Activated naive CD8-positive, alpha-beta T cell (primary cell): ENCODE measurements around the gene WARS2.
"Not testable (repeated sequence)": the region's sequence is repeated elsewhere in the genome, so short reads cannot be mapped to it uniquely, and the experiment has no call there.

Source experiments
- H3K27ac Mint-ChIP-seq: one replicate; pipeline ENCODE4 v1.8.0; 2021; ENCODE audit warnings: mixed read lengths
- H3K27me3 Mint-ChIP-seq: one replicate; pipeline ENCODE4 v1.8.0; 2021; ENCODE audit warnings: mixed read lengths
- H3K36me3 Mint-ChIP-seq: one replicate; pipeline ENCODE4 v1.8.0; 2021; ENCODE audit warnings: mixed read lengths
- H3K4me1 Mint-ChIP-seq: one replicate; pipeline ENCODE4 v1.8.0; 2021; ENCODE audit warnings: low read depth, mixed read lengths
- H3K4me3 Mint-ChIP-seq: one replicate; pipeline ENCODE4 v1.8.0; 2021; ENCODE audit warnings: mild to moderate bottlenecking, mixed read lengths
- H3K9me3 Mint-ChIP-seq: one replicate; pipeline ENCODE4 v1.8.0; 2021; ENCODE audit warnings: low read depth, mixed read lengths

WARS2 gene

DNA sequence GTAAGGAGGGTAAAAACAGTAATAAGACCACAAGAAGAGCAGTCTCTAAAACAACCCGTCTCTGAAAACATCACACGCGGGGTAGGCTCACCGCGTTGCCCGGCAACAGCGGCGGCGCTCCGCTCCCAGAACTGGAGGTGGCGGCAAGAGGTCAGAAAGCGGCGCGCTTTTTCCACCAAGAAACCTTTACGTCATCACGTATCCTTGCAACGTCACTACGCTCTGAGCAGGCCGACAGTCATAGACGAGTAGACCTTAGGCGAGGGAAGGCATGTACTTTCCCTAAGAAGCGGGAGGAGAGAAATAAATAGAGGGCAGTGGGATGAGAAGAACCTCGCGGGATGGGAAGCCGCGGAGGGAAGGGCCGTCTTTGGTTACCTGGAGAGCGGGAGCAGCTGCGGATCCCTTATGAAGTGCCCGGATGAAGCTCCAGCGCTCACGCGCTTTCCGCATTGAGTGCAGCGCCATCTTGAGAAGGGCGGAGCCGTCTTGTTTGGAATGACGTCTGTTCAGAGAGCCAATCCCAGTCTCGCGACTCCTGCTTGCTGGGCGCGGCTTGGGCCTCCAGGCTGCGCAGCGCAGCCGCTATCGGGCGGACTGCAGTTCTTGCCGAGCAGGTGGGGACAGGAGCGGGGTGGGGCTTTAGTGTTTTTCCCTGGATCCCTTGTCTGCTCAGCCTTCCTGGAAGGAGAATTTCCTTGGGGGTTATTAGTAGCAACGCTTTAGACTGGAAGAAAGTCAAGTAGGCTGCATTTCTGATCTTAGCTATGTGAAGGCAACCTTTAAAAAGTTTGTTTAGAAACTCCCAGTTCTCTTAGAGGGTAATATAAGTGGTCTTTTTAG, at the start of gene WARS2:
TSS of gene WARS2 (minus strand) at position 477 of the 843 bp plus-strand sequence. CDS start at position 468, 9 bp downstream.
- H3K4me1 Mint-ChIP-seq: peaks cover 42% of the 10 kb centered on the region

DNA sequence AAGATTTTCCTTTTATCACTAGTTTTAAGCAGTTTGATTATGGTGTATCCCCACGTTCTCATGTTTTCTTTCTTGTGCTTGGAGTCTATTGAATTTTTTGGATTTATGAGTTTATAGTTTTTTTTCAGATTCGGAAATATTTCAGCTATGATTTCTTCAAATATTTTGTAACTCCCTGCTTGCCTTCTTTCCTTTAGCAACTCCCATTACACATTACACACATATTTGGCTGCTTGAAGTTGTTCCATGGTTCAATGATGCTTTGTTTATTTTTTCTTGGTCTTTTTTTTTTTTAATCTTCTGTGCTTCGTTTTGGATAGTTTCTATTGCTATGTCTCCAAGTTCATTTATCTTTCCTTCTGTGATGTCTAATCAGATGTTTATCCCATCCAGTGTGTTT, 48.5 kb upstream of the WARS2 start:
- H3K4me1 Mint-ChIP-seq: no peaks in the 10 kb centered on the region

More for the DNA sequence above, at the start of gene WARS2:
- no peaks in the 10 kb centered on the region for H3K27me3 Mint-ChIP-seq
- H3K4me3 Mint-ChIP-seq: no peak within 1 kb of the TSS
- peaks cover 16% of the 10 kb centered on the region for H3K36me3 Mint-ChIP-seq
- H3K27ac Mint-ChIP-seq: no peak within 1 kb of the TSS
- H3K9me3 Mint-ChIP-seq: no peaks in the 10 kb centered on the region

DNA sequence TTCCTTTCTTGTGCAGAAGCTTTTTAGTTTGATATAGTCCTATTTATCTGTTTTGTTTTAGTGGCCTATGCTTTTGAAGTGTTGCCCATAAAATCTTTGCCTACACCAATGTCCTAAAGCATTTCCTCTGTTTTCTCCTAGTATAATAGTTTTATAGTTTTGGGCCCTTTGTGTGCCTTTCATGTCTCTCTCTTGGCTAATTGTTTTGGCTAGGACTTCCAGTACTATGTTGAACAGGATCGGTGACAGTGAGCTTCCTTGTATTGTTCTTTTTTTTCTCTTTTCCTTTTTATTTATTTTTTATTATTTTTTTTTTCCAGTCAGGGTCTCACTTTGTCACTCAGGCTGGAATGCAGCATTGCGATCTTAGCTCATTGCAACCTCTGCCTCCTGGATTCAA, 47.0 kb upstream of the WARS2 start:
- H3K9me3 Mint-ChIP-seq: peaks cover 10% of the 10 kb centered on the region
- peaks cover 49% of the 10 kb centered on the region for H3K36me3 Mint-ChIP-seq

More for the DNA sequence above, 48.5 kb upstream of the WARS2 start:
- Mint-ChIP-seq H3K4me3 (no peak overlapping the region), H3K27ac (no peak overlapping the region), H3K9me3 (peaks cover 10% of the 10 kb centered on the region), H3K36me3 (peaks cover 51% of the 10 kb centered on the region), H3K27me3 (no peaks in the 10 kb centered on the region)

GRCh38 chr1:119186471-119186870, 46.0 kb upstream of the WARS2 start:
- H3K27me3 Mint-ChIP-seq: no peaks in the 10 kb centered on the region
- H3K4me3 Mint-ChIP-seq: no peak overlapping the region
- no peak overlapping the region for H3K27ac Mint-ChIP-seq
- peaks cover 50% of the 10 kb centered on the region for H3K36me3 Mint-ChIP-seq
- H3K9me3 Mint-ChIP-seq: peaks cover 10% of the 10 kb centered on the region
- no peaks in the 10 kb centered on the region for H3K4me1 Mint-ChIP-seq

More for the DNA sequence above, 47.0 kb upstream of the WARS2 start:
- H3K4me3 Mint-ChIP-seq: no peak overlapping the region
- no peak overlapping the region for H3K27ac Mint-ChIP-seq
- H3K4me1 Mint-ChIP-seq: no peaks in the 10 kb centered on the region
- no peaks in the 10 kb centered on the region for H3K27me3 Mint-ChIP-seq

- H3K9me3 Mint-ChIP-seq: peaks cover 10% of the 10 kb centered on the region
- no peak overlapping the region for H3K27ac Mint-ChIP-seq
- H3K36me3 Mint-ChIP-seq: peaks cover 48% of the 10 kb centered on the region
- no peaks in the 10 kb centered on the region for H3K27me3 Mint-ChIP-seq
- H3K4me1 Mint-ChIP-seq: no peaks in the 10 kb centered on the region
- no peak overlapping the region for H3K4me3 Mint-ChIP-seq
Measured at GRCh38 chr1:119184972-119185371, 44.5 kb upstream of the WARS2 start.

DNA sequence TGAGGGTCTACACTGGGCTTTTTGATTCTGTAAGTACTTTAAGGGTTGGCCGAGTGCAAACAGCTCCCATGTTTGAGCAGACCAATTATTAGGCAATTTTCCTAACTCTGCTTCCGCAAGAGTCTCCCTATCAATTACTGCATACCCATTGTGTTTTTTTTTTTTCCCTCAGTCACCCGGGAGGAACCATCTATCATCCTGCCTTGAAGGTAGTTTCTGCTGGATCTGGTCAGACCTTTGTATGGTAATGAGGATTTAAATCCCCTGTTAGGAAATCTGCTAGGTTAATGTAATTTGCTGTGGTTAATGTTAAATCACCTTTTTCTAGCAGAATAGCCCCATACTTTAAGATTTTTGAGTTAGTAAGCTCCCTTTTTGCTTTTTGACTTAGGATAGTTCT, 40.8 kb upstream of the WARS2 start:
- H3K27ac Mint-ChIP-seq: no peak overlapping the region
- no peak overlapping the region for H3K4me3 Mint-ChIP-seq
- H3K27me3 Mint-ChIP-seq: no peaks in the 10 kb centered on the region
- peaks cover 41% of the 10 kb centered on the region for H3K36me3 Mint-ChIP-seq
- peaks cover 12% of the 10 kb centered on the region for H3K9me3 Mint-ChIP-seq
- H3K4me1 Mint-ChIP-seq: no peaks in the 10 kb centered on the region

- H3K4me1 Mint-ChIP-seq: no peaks in the 10 kb centered on the region
- H3K4me3 Mint-ChIP-seq: no peak overlapping the region
- H3K27me3 Mint-ChIP-seq: no peaks in the 10 kb centered on the region
- no peak overlapping the region for H3K27ac Mint-ChIP-seq
- H3K9me3 Mint-ChIP-seq: peaks cover 12% of the 10 kb centered on the region
- H3K36me3 Mint-ChIP-seq: peaks cover 37% of the 10 kb centered on the region
Measured at GRCh38 chr1:119179051-119179450, 38.6 kb upstream of the WARS2 start.

DNA sequence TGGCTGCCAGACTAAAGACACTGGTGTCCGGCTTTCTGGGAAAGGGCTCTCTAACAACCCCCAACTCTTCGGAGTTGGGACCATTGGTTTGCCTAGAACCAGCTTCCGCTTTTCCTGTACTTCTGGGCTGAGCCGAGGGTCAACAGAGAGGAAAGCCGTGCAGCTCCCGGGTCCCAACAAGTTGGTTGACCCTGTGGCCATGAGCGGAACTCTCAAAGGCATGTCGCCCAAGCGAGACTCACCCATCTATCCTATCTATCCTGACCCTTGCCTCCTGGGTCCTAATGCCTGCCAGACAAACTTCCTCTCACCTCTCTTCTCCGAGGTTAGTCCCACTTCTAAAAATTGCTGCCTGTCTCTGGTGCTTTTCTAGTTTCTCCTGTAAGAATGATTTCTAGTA, 32.5 kb upstream of the WARS2 start:
- H3K36me3 Mint-ChIP-seq: peaks cover 53% of the 10 kb centered on the region
- not testable (repeated sequence) for H3K27me3 Mint-ChIP-seq, H3K27ac Mint-ChIP-seq, H3K4me3 Mint-ChIP-seq, H3K9me3 Mint-ChIP-seq, H3K4me1 Mint-ChIP-seq

- peaks cover 54% of the 10 kb centered on the region for H3K36me3 Mint-ChIP-seq
- H3K4me3 Mint-ChIP-seq, H3K9me3 Mint-ChIP-seq, H3K27ac Mint-ChIP-seq, H3K4me1 Mint-ChIP-seq, H3K27me3 Mint-ChIP-seq: not testable (repeated sequence)
Measured at GRCh38 chr1:119171381-119172010, 31.0 kb upstream of the WARS2 start.

GRCh38 chr1:119163396-119163795, 22.9 kb upstream of the WARS2 start:
- H3K27me3 Mint-ChIP-seq: no peaks in the 10 kb centered on the region
- H3K27ac Mint-ChIP-seq: no peak overlapping the region
- no peak overlapping the region for H3K4me3 Mint-ChIP-seq
- H3K9me3 Mint-ChIP-seq: no peaks in the 10 kb centered on the region
- peaks cover 40% of the 10 kb centered on the region for H3K36me3 Mint-ChIP-seq
- no peaks in the 10 kb centered on the region for H3K4me1 Mint-ChIP-seq

DNA sequence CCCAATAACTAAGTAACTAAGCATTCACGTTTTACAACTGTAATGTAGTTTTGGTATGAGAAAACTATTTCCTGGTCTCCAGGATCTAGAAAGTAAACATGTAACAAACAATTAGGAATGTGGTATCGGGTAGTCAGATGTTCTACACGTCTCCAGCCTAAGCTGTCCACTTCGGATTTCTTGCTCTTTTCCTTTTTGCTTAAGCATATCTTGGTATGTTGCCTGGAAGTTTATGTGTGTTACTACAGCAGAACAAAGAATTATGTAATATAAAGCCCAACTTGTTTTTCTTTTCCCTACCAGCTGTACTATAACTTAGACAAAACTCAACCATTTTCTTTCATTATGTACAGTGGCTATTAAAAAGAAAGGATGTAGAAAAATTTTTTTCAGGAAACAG, 20.4 kb upstream of the WARS2 start:
- H3K9me3 Mint-ChIP-seq: no peaks in the 10 kb centered on the region
- no peak overlapping the region for H3K27ac Mint-ChIP-seq
- peaks cover under 1% of the 10 kb centered on the region for H3K4me1 Mint-ChIP-seq
- no peaks in the 10 kb centered on the region for H3K27me3 Mint-ChIP-seq
- peaks cover 35% of the 10 kb centered on the region for H3K36me3 Mint-ChIP-seq
- no peak overlapping the region for H3K4me3 Mint-ChIP-seq

GRCh38 chr1:119160409-119160808, 20.0 kb upstream of the WARS2 start:
- Mint-ChIP-seq H3K27me3 (no peaks in the 10 kb centered on the region), H3K4me1 (peaks cover 4% of the 10 kb centered on the region), H3K36me3 (peaks cover 38% of the 10 kb centered on the region), H3K9me3 (no peaks in the 10 kb centered on the region), H3K27ac (no peak overlapping the region), H3K4me3 (no peak overlapping the region)

GRCh38 chr1:119159966-119160365, 19.5 kb upstream of the WARS2 start:
- H3K27me3 Mint-ChIP-seq: no peaks in the 10 kb centered on the region
- H3K36me3 Mint-ChIP-seq: peaks cover 37% of the 10 kb centered on the region
- no peaks in the 10 kb centered on the region for H3K9me3 Mint-ChIP-seq
- H3K4me3 Mint-ChIP-seq: no peak overlapping the region
- H3K4me1 Mint-ChIP-seq: peaks cover 6% of the 10 kb centered on the region
- no peak overlapping the region for H3K27ac Mint-ChIP-seq

GRCh38 chr1:119159111-119159510, 18.7 kb upstream of the WARS2 start:
- Mint-ChIP-seq H3K4me1 (peaks cover 10% of the 10 kb centered on the region), H3K4me3 (no peak overlapping the region), H3K36me3 (peaks cover 41% of the 10 kb centered on the region), H3K27me3 (no peaks in the 10 kb centered on the region), H3K9me3 (no peaks in the 10 kb centered on the region), H3K27ac (no peak overlapping the region)

DNA sequence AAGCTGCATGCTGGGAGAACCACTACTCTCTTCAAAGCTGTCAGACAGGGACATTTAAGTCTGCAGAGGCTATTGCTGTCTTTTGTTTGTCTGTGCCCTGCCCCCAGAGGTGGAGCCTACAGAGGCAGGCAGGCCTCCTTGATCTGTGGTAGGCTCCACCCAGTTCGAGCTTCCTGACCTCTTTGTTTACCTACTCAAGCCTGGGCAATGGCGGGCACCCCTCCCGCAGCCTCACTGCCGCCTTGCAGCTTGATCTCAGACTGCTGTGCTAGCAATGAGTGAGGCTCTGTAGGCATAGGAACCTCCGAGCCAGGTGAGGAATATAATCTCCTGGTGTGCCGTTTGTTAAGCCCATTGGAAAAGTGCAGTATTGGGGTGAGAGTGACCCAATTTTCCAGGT, 16.3 kb upstream of the WARS2 start:
- not testable (repeated sequence) for H3K9me3 Mint-ChIP-seq, H3K4me3 Mint-ChIP-seq, H3K27me3 Mint-ChIP-seq, H3K27ac Mint-ChIP-seq
- peaks cover 13% of the 10 kb centered on the region for H3K4me1 Mint-ChIP-seq
- peaks cover 31% of the 10 kb centered on the region for H3K36me3 Mint-ChIP-seq
